ENCODE measurements around the gene TGM3.

DNA sequence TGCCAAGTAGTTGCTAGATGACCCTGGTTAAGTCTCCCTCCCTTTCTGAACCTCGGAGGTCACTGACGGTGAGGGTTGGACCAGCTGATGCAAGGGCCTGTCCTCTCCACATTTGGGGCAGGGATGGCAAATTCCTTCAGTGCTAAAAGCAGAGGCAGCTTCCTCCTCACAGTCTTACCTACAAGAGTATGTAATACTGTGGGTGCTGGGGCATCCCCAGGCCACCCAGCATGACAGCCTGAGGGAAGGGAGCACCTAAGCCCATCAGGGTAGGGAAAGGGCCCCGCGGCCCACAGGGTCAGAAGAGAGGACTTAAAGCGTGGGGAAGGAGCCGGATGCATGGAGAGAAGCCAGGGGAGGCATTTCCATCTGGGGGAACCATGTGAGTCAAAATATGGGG lies 38.0 kb downstream of the TGM3 start:
- TF ChIP-seq, protein P1, sequence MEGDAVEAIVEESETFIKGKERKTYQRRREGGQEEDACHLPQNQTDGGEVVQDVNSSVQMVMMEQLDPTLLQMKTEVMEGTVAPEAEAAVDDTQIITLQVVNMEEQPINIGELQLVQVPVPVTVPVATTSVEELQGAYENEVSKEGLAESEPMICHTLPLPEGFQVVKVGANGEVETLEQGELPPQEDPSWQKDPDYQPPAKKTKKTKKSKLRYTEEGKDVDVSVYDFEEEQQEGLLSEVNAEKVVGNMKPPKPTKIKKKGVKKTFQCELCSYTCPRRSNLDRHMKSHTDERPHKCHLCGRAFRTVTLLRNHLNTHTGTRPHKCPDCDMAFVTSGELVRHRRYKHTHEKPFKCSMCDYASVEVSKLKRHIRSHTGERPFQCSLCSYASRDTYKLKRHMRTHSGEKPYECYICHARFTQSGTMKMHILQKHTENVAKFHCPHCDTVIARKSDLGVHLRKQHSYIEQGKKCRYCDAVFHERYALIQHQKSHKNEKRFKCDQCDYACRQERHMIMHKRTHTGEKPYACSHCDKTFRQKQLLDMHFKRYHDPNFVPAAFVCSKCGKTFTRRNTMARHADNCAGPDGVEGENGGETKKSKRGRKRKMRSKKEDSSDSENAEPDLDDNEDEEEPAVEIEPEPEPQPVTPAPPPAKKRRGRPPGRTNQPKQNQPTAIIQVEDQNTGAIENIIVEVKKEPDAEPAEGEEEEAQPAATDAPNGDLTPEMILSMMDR (optimal IDR thresholded peaks at IDR 0.05 in 1 of 3, IDR thresholded peaks at IDR 0.05 in 1 of 3, conservative IDR thresholded peaks at IDR 0.05 in 1 of 3; ENCODE audit: extremely low read depth in 1 of 3, insufficient read depth in 2 of 3, low read length in 3 of 3): no peak
- TF ChIP-seq EZH2 (IDR thresholded peaks at IDR 0.05; ENCODE audit: low read length): no peak
